PFSK-1 (cell line): ENCODE results near the gene HP1BP3.

ENCODE experiments used
- FOXP2 ChIP-seq: optimal IDR thresholded peaks from 2 replicates; pipeline ENCODE3; 2011; ENCODE audit warnings: borderline replicate concordance, control low read depth, inconsistent platforms; ENCODE audit not compliant: insufficient read depth; ENCODE audit errors: extremely low read length, extremely low read depth
- POLR2AphosphoS5 ChIP-seq: IDR thresholded peaks from 2 replicates; pipeline ENCODE4 v1.6.1; 2012; ENCODE audit warnings: low read depth, mild to moderate bottlenecking, control low read depth, low read length, moderate library complexity
- REST ChIP-seq, 2 experiments: IDR thresholded peaks; 2 replicates each; pipeline versions ENCODE4 v1.6.1 to v1.8.0; 2011 to 2012; ENCODE audit warnings: low read depth in 2 of 2, low read length in 2 of 2, control low read depth in 1 of 2, inconsistent platforms in 1 of 2, mild to moderate bottlenecking in 1 of 2, moderate library complexity in 1 of 2; ENCODE audit not compliant: insufficient read depth in 1 of 2
- SIN3A ChIP-seq: IDR thresholded peaks from 2 replicates; pipeline ENCODE4 v1.6.1; 2012; ENCODE audit warnings: mild to moderate bottlenecking, low read length, moderate library complexity, borderline replicate concordance; ENCODE audit not compliant: insufficient read depth
- TAF1 ChIP-seq: IDR thresholded peaks from 2 replicates; pipeline ENCODE4 v1.6.1; 2012; ENCODE audit warnings: low read length, control low read depth, borderline replicate concordance; ENCODE audit not compliant: insufficient read depth

The HP1BP3 gene

GRCh38 chr1:20730690-20731056 is 56.4 kb downstream of the HP1BP3 start:
- TF ChIP-seq POLR2AphosphoS5 (no peak), REST (IDR thresholded peaks at IDR 0.05; ENCODE audit: insufficient read depth in 1 of 2, low read depth in 2 of 2, low read length in 2 of 2) (no peak), FOXP2 (no peak), SIN3A (no peak), TAF1 (no peak)

- TF ChIP-seq REST (IDR thresholded peaks at IDR 0.05; ENCODE audit: insufficient read depth in 1 of 2, low read depth in 2 of 2, low read length in 2 of 2) (no peak), TAF1 (no peak), FOXP2 (no peak), POLR2AphosphoS5 (no peak), SIN3A (no peak)
These were observed 57.0 kb downstream of the HP1BP3 start for GRCh38 chr1:20729990-20730689.

GRCh38 chr1:20729155-20729931 is 57.8 kb downstream of the HP1BP3 start:
- TF ChIP-seq REST (IDR thresholded peaks at IDR 0.05; ENCODE audit: insufficient read depth in 1 of 2, low read depth in 2 of 2, low read length in 2 of 2) (no peak), SIN3A (no peak), FOXP2 (no peak), TAF1 (no peak), POLR2AphosphoS5 (no peak)

GRCh38 chr1:20728371-20729154 is 58.5 kb downstream of the HP1BP3 start:
- TF ChIP-seq REST (IDR thresholded peaks at IDR 0.05; ENCODE audit: insufficient read depth in 1 of 2, low read depth in 2 of 2, low read length in 2 of 2) (no peak), FOXP2 (no peak), POLR2AphosphoS5 (no peak), TAF1 (no peak), SIN3A (no peak)
